HEK293 (cell line): ENCODE results near the gene BIK.

Experiments used
- KLF16 ChIP-seq: fragments of 450-650 bp; formaldehyde crosslinking; IDR thresholded peaks from 2 replicates; pipeline ENCODE4 v1.5.1; 2017; ENCODE audit warnings: missing biosample characterization, missing genetic modification characterization
- KLF9 ChIP-seq: fragments of 450-650 bp; formaldehyde crosslinking; IDR thresholded peaks from 2 replicates; pipeline ENCODE4 v1.5.1; 2016; ENCODE audit warnings: missing biosample characterization, missing genetic modification characterization, low read depth
- PRDM4 ChIP-seq: fragments of 450-650 bp; formaldehyde crosslinking; IDR thresholded peaks from 2 replicates; pipeline ENCODE4 v1.5.1; 2017; ENCODE audit warnings: missing biosample characterization, missing genetic modification characterization
- RBAK ChIP-seq: fragments of 450-650 bp; formaldehyde crosslinking; IDR thresholded peaks from 2 replicates; pipeline ENCODE4 v1.5.1; 2016; ENCODE audit warnings: missing biosample characterization, missing genetic modification characterization
- REPIN1 ChIP-seq: fragments of 450-650 bp; formaldehyde crosslinking; IDR thresholded peaks from 2 replicates; pipeline ENCODE4 v1.5.1; 2017; ENCODE audit warnings: missing biosample characterization, missing genetic modification characterization, low read depth
- SCRT1 ChIP-seq: fragments of 450-650 bp; formaldehyde crosslinking; IDR thresholded peaks from 2 replicates; pipeline ENCODE4 v1.5.1; 2016; ENCODE audit warnings: missing biosample characterization, missing genetic modification characterization, borderline replicate concordance
- SCRT2 ChIP-seq: fragments of 450-650 bp; formaldehyde crosslinking; IDR thresholded peaks from 2 replicates; pipeline ENCODE4 v1.5.1; 2016; ENCODE audit warnings: missing biosample characterization, missing genetic modification characterization
- SP7 ChIP-seq: fragments of 450-650 bp; formaldehyde crosslinking; IDR thresholded peaks from 2 replicates; pipeline ENCODE4 v1.5.1; 2016; ENCODE audit warnings: missing biosample characterization, missing genetic modification characterization
- YY1 ChIP-seq: fragments of 450-650 bp; formaldehyde crosslinking; IDR thresholded peaks from 2 replicates; pipeline ENCODE4 v1.5.1; 2018; ENCODE audit warnings: missing biosample characterization, missing genetic modification characterization
- ZBTB1 ChIP-seq: fragments of 450-650 bp; formaldehyde crosslinking; IDR thresholded peaks from 2 replicates; pipeline ENCODE4 v1.5.1; 2016; ENCODE audit warnings: missing biosample characterization, missing genetic modification characterization
- ZBTB17 ChIP-seq: fragments of 450-650 bp; formaldehyde crosslinking; IDR thresholded peaks from 2 replicates; pipeline ENCODE4 v1.5.1; 2016; ENCODE audit warnings: missing biosample characterization, missing genetic modification characterization
- ZBTB48 ChIP-seq: fragments of 450-650 bp; formaldehyde crosslinking; IDR thresholded peaks from 2 replicates; pipeline ENCODE4 v1.5.1; 2016; ENCODE audit warnings: missing biosample characterization, missing genetic modification characterization
- ZBTB8A ChIP-seq: fragments of 450-650 bp; formaldehyde crosslinking; IDR thresholded peaks from 2 replicates; pipeline ENCODE4 v1.5.1; 2016; ENCODE audit warnings: missing biosample characterization, missing genetic modification characterization
- ZNF174 ChIP-seq: fragments of 450-650 bp; formaldehyde crosslinking; IDR thresholded peaks from 2 replicates; pipeline ENCODE4 v1.5.0; 2017; ENCODE audit warnings: missing biosample characterization, mild to moderate bottlenecking, missing genetic modification characterization
- ZNF223 ChIP-seq: fragments of 450-650 bp; formaldehyde crosslinking; IDR thresholded peaks from 2 replicates; pipeline ENCODE4 v1.5.1; 2016; ENCODE audit warnings: missing biosample characterization, missing genetic modification characterization
- ZNF274 ChIP-seq, 2 experiments: fragments of 200-500 bp in 1 of 2; fragments of 450-650 bp in 1 of 2; sonication (Bioruptor generic) in 1 of 2; formaldehyde crosslinking in 1 of 2; IDR thresholded peaks; 2 replicates each; pipeline versions ENCODE4 v1.5.1 to v1.6.1; 2014 to 2016; ENCODE audit warnings: borderline replicate concordance in 1 of 2, inconsistent platforms in 1 of 2, low read length in 1 of 2, missing biosample characterization in 1 of 2, missing genetic modification characterization in 1 of 2
- ZNF335 ChIP-seq: fragments of 450-650 bp; formaldehyde crosslinking; conservative IDR thresholded peaks from 2 replicates; pipeline ENCODE4 v1.5.1; 2016; ENCODE audit warnings: missing biosample characterization, missing genetic modification characterization
- ZNF366 ChIP-seq: fragments of 450-650 bp; formaldehyde crosslinking; conservative IDR thresholded peaks from 2 replicates; pipeline ENCODE4 v1.5.1; 2016; ENCODE audit warnings: missing biosample characterization, missing genetic modification characterization
- ZNF501 ChIP-seq: fragments of 450-650 bp; formaldehyde crosslinking; IDR thresholded peaks from 2 replicates; pipeline ENCODE4 v1.5.1; 2016; ENCODE audit warnings: missing biosample characterization, missing genetic modification characterization
- ZNF518A ChIP-seq: fragments of 450-650 bp; formaldehyde crosslinking; conservative IDR thresholded peaks from 2 replicates; pipeline ENCODE4 v1.5.1; 2016; ENCODE audit warnings: low read depth, missing biosample characterization, missing genetic modification characterization
- ZNF623 ChIP-seq: fragments of 450-650 bp; formaldehyde crosslinking; IDR thresholded peaks from 2 replicates; pipeline ENCODE4 v1.5.1; 2016; ENCODE audit warnings: missing biosample characterization, missing genetic modification characterization
- ZNF677 ChIP-seq: fragments of 450-650 bp; IDR thresholded peaks from 2 replicates; pipeline ENCODE4 v1.5.0; 2018; ENCODE audit warnings: missing biosample characterization, mild to moderate bottlenecking, missing genetic modification characterization, moderate library complexity
- ZNF692 ChIP-seq: fragments of 450-650 bp; formaldehyde crosslinking; IDR thresholded peaks from 2 replicates; pipeline ENCODE4 v1.5.1; 2016; ENCODE audit warnings: missing biosample characterization, missing genetic modification characterization
- ZXDB ChIP-seq: fragments of 450-650 bp; formaldehyde crosslinking; IDR thresholded peaks from 2 replicates; pipeline ENCODE4 v1.5.1; 2016; ENCODE audit warnings: missing biosample characterization, missing genetic modification characterization
- TF ChIP-seq, protein P1 (sequence below): fragments of 450-650 bp; formaldehyde crosslinking; IDR thresholded peaks from 2 replicates; pipeline ENCODE4 v1.5.1; 2016; ENCODE audit warnings: missing biosample characterization, missing genetic modification characterization

The BIK gene

GRCh38 chr22:43088984-43089717 lies 21.4 kb upstream of the BIK start, which contains the start of gene TTLL1 (continued):
- peak; percentile 29; the same call in 1 of the 2 replicates for TF ChIP-seq ZBTB48 (tag by site-specific recombination)
- no peak for TF ChIP-seq ZNF174 (tag by site-specific recombination)
- no peak for TF ChIP-seq ZNF274 (IDR thresholded peaks at IDR 0.05; ENCODE audit: low read length)
- no peak for TF ChIP-seq ZNF274 (tag by site-specific recombination; IDR thresholded peaks at IDR 0.05; ENCODE audit: borderline replicate concordance)
- TF ChIP-seq RBAK (tag by site-specific recombination), result no peak
- TF ChIP-seq REPIN1, result peak; percentile 87; the same call in 1 of the 2 replicates
- no peak for TF ChIP-seq ZNF677 (tag by site-specific recombination)
- TF ChIP-seq ZBTB1, result no peak
- TF ChIP-seq ZBTB17 (tag by site-specific recombination), result peak; percentile 99
- peak; percentile 61; the same call in 1 of the 2 replicates for TF ChIP-seq SCRT1 (tag by site-specific recombination)
- TF ChIP-seq ZNF335 (tag by site-specific recombination), result peak; percentile 75
- TF ChIP-seq, protein P1, sequence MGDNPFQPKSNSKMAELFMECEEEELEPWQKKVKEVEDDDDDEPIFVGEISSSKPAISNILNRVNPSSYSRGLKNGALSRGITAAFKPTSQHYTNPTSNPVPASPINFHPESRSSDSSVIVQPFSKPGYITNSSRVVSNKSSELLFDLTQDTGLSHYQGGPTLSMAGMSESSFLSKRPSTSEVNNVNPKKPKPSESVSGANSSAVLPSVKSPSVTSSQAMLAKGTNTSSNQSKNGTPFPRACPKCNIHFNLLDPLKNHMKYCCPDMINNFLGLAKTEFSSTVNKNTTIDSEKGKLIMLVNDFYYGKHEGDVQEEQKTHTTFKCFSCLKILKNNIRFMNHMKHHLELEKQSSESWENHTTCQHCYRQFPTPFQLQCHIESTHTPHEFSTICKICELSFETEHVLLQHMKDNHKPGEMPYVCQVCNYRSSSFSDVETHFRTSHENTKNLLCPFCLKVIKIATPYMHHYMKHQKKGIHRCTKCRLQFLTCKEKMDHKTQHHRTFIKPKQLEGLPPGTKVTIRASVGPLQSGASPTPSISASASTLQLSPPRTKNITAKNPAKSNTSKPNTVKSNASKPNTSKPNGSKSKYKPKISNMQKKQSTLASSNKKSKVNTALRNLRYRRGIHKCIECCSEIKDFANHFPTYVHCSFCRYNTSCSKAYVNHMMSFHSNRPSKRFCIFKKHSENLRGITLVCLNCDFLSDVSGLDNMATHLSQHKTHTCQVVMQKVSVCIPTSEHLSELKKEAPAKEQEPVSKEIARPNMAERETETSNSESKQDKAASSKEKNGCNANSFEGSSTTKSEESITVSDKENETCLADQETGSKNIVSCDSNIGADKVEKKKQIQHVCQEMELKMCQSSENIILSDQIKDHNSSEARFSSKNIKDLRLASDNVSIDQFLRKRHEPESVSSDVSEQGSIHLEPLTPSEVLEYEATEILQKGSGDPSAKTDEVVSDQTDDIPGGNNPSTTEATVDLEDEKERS (tag by site-specific recombination), result 0 out of 2 replicates have a peak, but pooled peaks have one; percentile 18
- TF ChIP-seq ZXDB, result peak; percentile 70; the same call in 1 of the 2 replicates
- TF ChIP-seq ZNF501 (tag by site-specific recombination), result 0 out of 2 replicates have a peak, but pooled peaks have one; percentile 42
- peak; percentile 61; the same call in 1 of the 2 replicates for TF ChIP-seq KLF16 (tag by site-specific recombination)
- peak; percentile 71 for TF ChIP-seq SP7 (tag by site-specific recombination)
- TF ChIP-seq ZNF692 (tag by site-specific recombination), result peak; percentile 41; the same call in 1 of the 2 replicates
- TF ChIP-seq ZNF223 (tag by site-specific recombination), result no peak
- TF ChIP-seq ZNF366, result no peak
- TF ChIP-seq KLF9 (tag by site-specific recombination), result peak; percentile 93
- peak; percentile 48; the same call in 1 of the 2 replicates for TF ChIP-seq YY1 (tag by site-specific recombination)
- peak; percentile 5; the same call in 1 of the 2 replicates for TF ChIP-seq ZNF623
- TF ChIP-seq SCRT2, result peak; percentile 87; the same call in 1 of the 2 replicates
- 0 out of 2 replicates have a peak, but pooled peaks have one; percentile 15 for TF ChIP-seq PRDM4 (tag by site-specific recombination)
- peak; percentile 93 for TF ChIP-seq ZBTB8A
- peak; percentile 97 for TF ChIP-seq ZNF518A (tag by site-specific recombination)
